ENCODE measurements around the gene WDR64.

Gene WDR64

DNA sequence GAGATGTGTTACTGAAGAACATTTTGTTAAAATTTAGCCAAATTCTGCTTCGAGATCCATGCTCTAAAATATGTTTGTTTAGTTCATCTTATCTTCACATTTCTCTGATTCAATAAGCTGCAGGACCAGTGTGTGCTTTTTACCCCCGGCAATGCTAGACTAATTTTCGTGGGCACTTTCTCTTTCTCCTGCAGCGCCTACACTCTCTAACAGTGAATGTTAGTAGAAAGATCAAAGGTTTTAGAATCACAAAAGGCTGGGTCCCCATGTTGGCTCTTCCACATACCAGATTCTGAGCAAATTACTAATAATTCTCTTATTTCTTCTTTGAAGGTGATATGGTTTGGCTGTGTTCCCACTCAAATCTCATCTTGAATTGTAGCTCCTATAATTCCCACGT, 20.4 kb upstream of the WDR64 start:
- DNase-seq (ENCODE audit: low read depth), result no peak
- no peak for TF ChIP-seq MAX (IDR thresholded peaks at IDR 0.05; ENCODE audit: low read depth, low read length)
- TF ChIP-seq POLR2A (IDR thresholded peaks at IDR 0.05; ENCODE audit: extremely low read depth, insufficient read length), result no peak
- TF ChIP-seq CTCF (IDR thresholded peaks at IDR 0.05; ENCODE audit: low read depth, low read length), result no peak
- TF ChIP-seq MYC (IDR thresholded peaks at IDR 0.05; ENCODE audit: low read depth, low read length), result no peak

GRCh38 chr1:241632987-241633386, 19.1 kb upstream of the WDR64 start:
- TF ChIP-seq MYC (IDR thresholded peaks at IDR 0.05; ENCODE audit: low read depth, low read length) (no peak), MAX (IDR thresholded peaks at IDR 0.05; ENCODE audit: low read depth, low read length) (no peak), CTCF (IDR thresholded peaks at IDR 0.05; ENCODE audit: low read depth, low read length) (no peak), POLR2A (IDR thresholded peaks at IDR 0.05; ENCODE audit: extremely low read depth, insufficient read length) (no peak)
- no peak for DNase-seq (ENCODE audit: low read depth)
- no peak overlapping the region for H3K4me3 ChIP-seq (ENCODE audit: low read depth, low read length)

More for the DNA sequence above, 20.4 kb upstream of the WDR64 start:
- H3K4me3 ChIP-seq (ENCODE audit: low read depth, low read length), result no peak overlapping the region

DNA sequence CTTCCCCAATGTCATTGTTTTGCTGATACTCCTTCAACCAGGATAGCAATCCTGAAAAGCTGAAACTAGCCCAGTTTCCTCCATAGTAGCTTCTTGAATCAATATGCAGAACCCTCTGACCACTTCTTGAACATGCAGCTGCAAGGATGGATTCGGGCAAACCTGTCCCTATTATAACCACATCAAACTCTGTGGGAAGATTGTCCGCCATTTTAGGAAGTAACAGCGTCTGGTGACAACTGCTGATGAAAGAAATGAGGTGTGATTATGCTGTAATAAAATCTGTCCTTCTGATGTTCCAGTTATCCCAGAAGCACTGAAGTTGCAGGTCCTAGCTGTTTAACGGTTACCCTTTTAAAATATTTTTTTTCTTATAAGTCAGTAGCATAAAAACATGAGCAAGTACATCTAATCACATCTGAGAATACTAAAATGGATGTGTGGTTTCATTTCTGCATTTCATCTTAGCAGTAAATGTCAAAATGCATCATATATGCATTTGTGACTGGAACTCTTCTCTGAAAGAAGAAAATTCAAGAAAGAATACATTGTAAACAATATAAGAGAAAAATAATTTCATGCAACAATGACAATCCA, 16.4 kb upstream of the WDR64 start:
- no peak for DNase-seq (ENCODE audit: low read depth)
- no peak overlapping the region for H3K4me3 ChIP-seq (ENCODE audit: low read depth, low read length)
- TF ChIP-seq POLR2A (IDR thresholded peaks at IDR 0.05; ENCODE audit: extremely low read depth, insufficient read length) (no peak), MAX (IDR thresholded peaks at IDR 0.05; ENCODE audit: low read depth, low read length) (no peak), CTCF (IDR thresholded peaks at IDR 0.05; ENCODE audit: low read depth, low read length) (no peak), MYC (IDR thresholded peaks at IDR 0.05; ENCODE audit: low read depth, low read length) (no peak)

GRCh38 chr1:241636291-241636690, 15.8 kb upstream of the WDR64 start:
- peak overlapping the region; percentile 7 for H3K4me3 ChIP-seq (ENCODE audit: low read depth, low read length)
- DNase-seq (ENCODE audit: low read depth), result no peak
- TF ChIP-seq MAX (IDR thresholded peaks at IDR 0.05; ENCODE audit: low read depth, low read length) (no peak), CTCF (IDR thresholded peaks at IDR 0.05; ENCODE audit: low read depth, low read length) (no peak), MYC (IDR thresholded peaks at IDR 0.05; ENCODE audit: low read depth, low read length) (no peak), POLR2A (IDR thresholded peaks at IDR 0.05; ENCODE audit: extremely low read depth, insufficient read length) (no peak)

- DNase-seq (ENCODE audit: low read depth), result no peak
- H3K4me3 ChIP-seq (ENCODE audit: low read depth, low read length), result peak overlapping the region; percentile 95
- TF ChIP-seq POLR2A (IDR thresholded peaks at IDR 0.05; ENCODE audit: extremely low read depth, insufficient read length), result no peak
- no peak for TF ChIP-seq CTCF (IDR thresholded peaks at IDR 0.05; ENCODE audit: low read depth, low read length)
- no peak for TF ChIP-seq MAX (IDR thresholded peaks at IDR 0.05; ENCODE audit: low read depth, low read length)
- no peak for TF ChIP-seq MYC (IDR thresholded peaks at IDR 0.05; ENCODE audit: low read depth, low read length)
Measured at GRCh38 chr1:241637046-241637590, 15.0 kb upstream of the WDR64 start.

All from NB4 (cell line).